ENCODE data around the gene NTF3.

Gene NTF3

GRCh38 chr12:5514545-5514944 lies 82.6 kb downstream of the NTF3 start:
- Histone ChIP-seq H3K9me3 (ENCODE audit: control insufficient read depth, low read length) (no peaks in the 10 kb centered on the region), H3K4me1 (ENCODE audit: control insufficient read depth, insufficient read depth, low read length) (peaks cover 4% of the 10 kb centered on the region), H3K27me3 (replicated peaks; ENCODE audit: control insufficient read depth, insufficient read depth, low read length) (peaks cover 25% of the 10 kb centered on the region), H3K9ac (ENCODE audit: low read length) (no peak overlapping the region), H3K4me3 (ENCODE audit: low read length) (no peak overlapping the region), H3K36me3 (ENCODE audit: control insufficient read depth, insufficient read depth, low read length, severe bottlenecking) (no peaks in the 10 kb centered on the region)
- no peak for DNase-seq (ENCODE audit: low read depth)

- no peak overlapping the region for H3K4me3 ChIP-seq (ENCODE audit: low read length)
- no peak overlapping the region for H3K9ac ChIP-seq (ENCODE audit: low read length)
- H3K27me3 ChIP-seq (replicated peaks; ENCODE audit: control insufficient read depth, insufficient read depth, low read length), result peaks cover 22% of the 10 kb centered on the region
- no peak for DNase-seq (ENCODE audit: low read depth)
- peaks cover 4% of the 10 kb centered on the region for H3K4me1 ChIP-seq (ENCODE audit: control insufficient read depth, insufficient read depth, low read length)
- no peaks in the 10 kb centered on the region for H3K9me3 ChIP-seq (ENCODE audit: control insufficient read depth, low read length)
- H3K36me3 ChIP-seq (ENCODE audit: control insufficient read depth, insufficient read depth, low read length, severe bottlenecking), result no peaks in the 10 kb centered on the region
Observed at GRCh38 chr12:5515458-5515857, 83.5 kb downstream of the NTF3 start.

- Histone ChIP-seq H3K36me3 (ENCODE audit: control insufficient read depth, insufficient read depth, low read length, severe bottlenecking) (no peaks in the 10 kb centered on the region), H3K4me3 (ENCODE audit: low read length) (no peak overlapping the region), H3K9me3 (ENCODE audit: control insufficient read depth, low read length) (no peaks in the 10 kb centered on the region), H3K9ac (ENCODE audit: low read length) (no peak overlapping the region), H3K4me1 (ENCODE audit: control insufficient read depth, insufficient read depth, low read length) (peaks cover 4% of the 10 kb centered on the region), H3K27me3 (replicated peaks; ENCODE audit: control insufficient read depth, insufficient read depth, low read length) (peaks cover 17% of the 10 kb centered on the region)
- no peak for DNase-seq (ENCODE audit: low read depth)
Observed at GRCh38 chr12:5516371-5517241, 84.7 kb downstream of the NTF3 start.

GRCh38 chr12:5518584-5519365 lies 86.9 kb downstream of the NTF3 start:
- Histone ChIP-seq H3K27me3 (replicated peaks; ENCODE audit: control insufficient read depth, insufficient read depth, low read length) (peaks cover 10% of the 10 kb centered on the region), H3K4me3 (ENCODE audit: low read length) (no peak overlapping the region), H3K36me3 (ENCODE audit: control insufficient read depth, insufficient read depth, low read length, severe bottlenecking) (no peaks in the 10 kb centered on the region), H3K4me1 (ENCODE audit: control insufficient read depth, insufficient read depth, low read length) (no peaks in the 10 kb centered on the region), H3K9ac (ENCODE audit: low read length) (no peak overlapping the region), H3K9me3 (ENCODE audit: control insufficient read depth, low read length) (no peaks in the 10 kb centered on the region)
- DNase-seq (ENCODE audit: low read depth), result no peak

- no peak for DNase-seq (ENCODE audit: low read depth)
- Histone ChIP-seq H3K4me1 (ENCODE audit: control insufficient read depth, insufficient read depth, low read length) (no peaks in the 10 kb centered on the region), H3K9ac (ENCODE audit: low read length) (no peak overlapping the region), H3K9me3 (ENCODE audit: control insufficient read depth, low read length) (no peaks in the 10 kb centered on the region), H3K4me3 (ENCODE audit: low read length) (no peak overlapping the region), H3K36me3 (ENCODE audit: control insufficient read depth, insufficient read depth, low read length, severe bottlenecking) (no peaks in the 10 kb centered on the region), H3K27me3 (replicated peaks; ENCODE audit: control insufficient read depth, insufficient read depth, low read length) (peaks cover 10% of the 10 kb centered on the region)
Observed at GRCh38 chr12:5520037-5520436, 88.1 kb downstream of the NTF3 start.

- Histone ChIP-seq H3K9ac (ENCODE audit: low read length) (no peak overlapping the region), H3K4me3 (ENCODE audit: low read length) (no peak overlapping the region), H3K4me1 (ENCODE audit: control insufficient read depth, insufficient read depth, low read length) (no peaks in the 10 kb centered on the region), H3K36me3 (ENCODE audit: control insufficient read depth, insufficient read depth, low read length, severe bottlenecking) (no peaks in the 10 kb centered on the region), H3K9me3 (ENCODE audit: control insufficient read depth, low read length) (no peaks in the 10 kb centered on the region), H3K27me3 (replicated peaks; ENCODE audit: control insufficient read depth, insufficient read depth, low read length) (peaks cover 10% of the 10 kb centered on the region)
- DNase-seq (ENCODE audit: low read depth), result no peak
Observed at GRCh38 chr12:5520831-5521230, 88.9 kb downstream of the NTF3 start.

GRCh38 chr12:5521456-5522325 lies 89.8 kb downstream of the NTF3 start:
- no peaks in the 10 kb centered on the region for H3K9me3 ChIP-seq (ENCODE audit: control insufficient read depth, low read length)
- no peaks in the 10 kb centered on the region for H3K4me1 ChIP-seq (ENCODE audit: control insufficient read depth, insufficient read depth, low read length)
- no peak for DNase-seq (ENCODE audit: low read depth)
- H3K9ac ChIP-seq (ENCODE audit: low read length), result no peak overlapping the region
- H3K36me3 ChIP-seq (ENCODE audit: control insufficient read depth, insufficient read depth, low read length, severe bottlenecking), result no peaks in the 10 kb centered on the region
- H3K4me3 ChIP-seq (ENCODE audit: low read length), result no peak overlapping the region
- peaks cover 10% of the 10 kb centered on the region for H3K27me3 ChIP-seq (replicated peaks; ENCODE audit: control insufficient read depth, insufficient read depth, low read length)

GRCh38 chr12:5522432-5523335 lies 90.8 kb downstream of the NTF3 start:
- Histone ChIP-seq H3K9ac (ENCODE audit: low read length) (no peak overlapping the region), H3K9me3 (ENCODE audit: control insufficient read depth, low read length) (no peaks in the 10 kb centered on the region), H3K27me3 (replicated peaks; ENCODE audit: control insufficient read depth, insufficient read depth, low read length) (peaks cover 10% of the 10 kb centered on the region), H3K36me3 (ENCODE audit: control insufficient read depth, insufficient read depth, low read length, severe bottlenecking) (no peaks in the 10 kb centered on the region), H3K4me1 (ENCODE audit: control insufficient read depth, insufficient read depth, low read length) (no peaks in the 10 kb centered on the region), H3K4me3 (ENCODE audit: low read length) (no peak overlapping the region)
- DNase-seq (ENCODE audit: low read depth), result no peak

- no peak for DNase-seq (ENCODE audit: low read depth)
- H3K4me3 ChIP-seq (ENCODE audit: low read length), result no peak overlapping the region
Observed at GRCh38 chr12:5523396-5524115, 91.6 kb downstream of the NTF3 start.

More at GRCh38 chr12:5523396-5524115, 91.6 kb downstream of the NTF3 start:
- no peaks in the 10 kb centered on the region for H3K9me3 ChIP-seq (ENCODE audit: control insufficient read depth, low read length)
- no peaks in the 10 kb centered on the region for H3K4me1 ChIP-seq (ENCODE audit: control insufficient read depth, insufficient read depth, low read length)
- H3K27me3 ChIP-seq (replicated peaks; ENCODE audit: control insufficient read depth, insufficient read depth, low read length), result peaks cover 10% of the 10 kb centered on the region
- no peaks in the 10 kb centered on the region for H3K36me3 ChIP-seq (ENCODE audit: control insufficient read depth, insufficient read depth, low read length, severe bottlenecking)
- H3K9ac ChIP-seq (ENCODE audit: low read length), result no peak overlapping the region
